HUES64 (cell line): ENCODE measurements around the gene PPARD.
"Not testable (repeated sequence)": the region's sequence is repeated elsewhere in the genome, so short reads cannot be mapped to it uniquely, and the experiment has no call there.

ENCODE experiments used
- H3K27ac ChIP-seq: 2 replicates; pipeline ENCODE4 v1.7.0; 2013; ENCODE audit warnings: low read depth, low read length, inconsistent platforms
- H3K27me3 ChIP-seq: 2 replicates; pipeline ENCODE4 v1.6.1; 2013; ENCODE audit warnings: mild to moderate bottlenecking, low read length; ENCODE audit not compliant: insufficient read depth
- H3K36me3 ChIP-seq: 2 replicates; pipeline ENCODE4 v1.6.1; 2013; ENCODE audit warnings: mild to moderate bottlenecking, low read length; ENCODE audit not compliant: insufficient read depth
- H3K4me1 ChIP-seq: 2 replicates; pipeline ENCODE4 v1.6.1; 2013; ENCODE audit warnings: mild to moderate bottlenecking, low read length, moderate library complexity; ENCODE audit not compliant: insufficient read depth
- H3K4me3 ChIP-seq: 2 replicates; pipeline ENCODE4 v1.5.1; 2013; ENCODE audit warnings: mild to moderate bottlenecking, low read length, moderate library complexity
- H3K9ac ChIP-seq: 2 replicates; pipeline ENCODE4 v1.6.1; 2013; ENCODE audit warnings: mild to moderate bottlenecking, low read depth, low read length
- H3K9me3 ChIP-seq: 2 replicates; pipeline ENCODE4 v1.6.1; 2013; ENCODE audit warnings: low read depth, low read length; ENCODE audit not compliant: insufficient read depth
- WGBS: fragments of 150-250, 120-280 bp; methylation state at CpG from one replicate; pipeline ENCODE4 v1.1.7; 2013; ENCODE audit warnings: missing lambda C conversion rate; 5-methylcytosine and 5-hydroxymethylcytosine counted together

PPARD gene

DNA sequence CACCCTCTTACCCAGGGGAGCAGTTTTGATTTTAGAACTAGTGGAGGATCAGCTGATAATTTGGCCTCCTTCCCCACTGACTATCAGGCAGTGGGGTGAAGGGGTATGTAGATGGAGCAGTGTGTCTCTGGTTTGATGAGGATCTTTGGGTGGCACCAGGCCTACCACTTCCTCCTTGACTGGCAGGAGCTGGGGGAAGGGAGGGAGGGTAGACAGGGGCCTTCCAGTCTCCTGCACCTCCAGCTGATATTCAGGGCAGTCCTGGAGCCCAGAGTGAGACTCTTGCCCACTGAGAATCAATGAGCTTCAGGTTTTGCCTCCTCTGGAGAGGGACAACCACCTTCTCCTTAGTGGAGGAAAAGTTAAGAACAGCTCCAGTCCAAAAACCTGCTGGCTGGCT lies 41.5 kb upstream of the PPARD start:
- Histone ChIP-seq H3K4me1 (peaks cover 21% of the 10 kb centered on the region), H3K9ac (no peak overlapping the region), H3K27ac (no peak overlapping the region), H3K4me3 (no peak overlapping the region), H3K9me3 (no peaks in the 10 kb centered on the region), H3K27me3 (no peaks in the 10 kb centered on the region), H3K36me3 (no peaks in the 10 kb centered on the region)

DNA sequence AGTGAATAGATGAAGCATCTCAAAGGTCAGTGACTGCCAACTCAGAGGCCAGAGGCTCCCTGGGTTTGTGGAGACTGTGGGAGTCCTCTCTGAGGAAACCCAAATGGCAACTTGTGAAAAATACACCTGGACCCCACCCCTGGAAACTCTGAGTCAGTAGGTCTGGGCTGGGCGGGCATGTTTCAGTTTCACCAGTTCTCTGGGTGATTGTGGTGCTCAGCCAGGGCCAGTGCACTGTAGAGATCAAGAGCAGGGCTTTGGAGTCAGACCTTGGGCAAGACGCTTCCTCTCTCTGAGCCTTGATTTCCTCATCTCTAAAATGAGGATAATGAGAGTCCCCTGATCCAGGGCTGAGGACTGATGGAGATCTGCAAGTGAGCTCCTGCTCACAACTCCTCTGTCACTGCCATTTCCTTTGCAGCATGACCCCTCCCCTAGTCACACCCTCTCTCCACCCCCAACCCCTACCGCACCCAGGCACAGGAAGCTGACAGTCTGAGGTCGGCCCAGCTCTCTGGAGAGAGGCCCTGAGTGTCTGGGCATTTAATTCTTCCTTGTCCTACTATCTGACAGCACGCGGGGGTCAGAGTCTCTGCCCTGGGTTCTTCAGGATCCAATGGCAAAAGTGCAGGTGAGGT lies 39.6 kb upstream of the PPARD start:
- no peaks in the 10 kb centered on the region for H3K27me3 ChIP-seq
- H3K4me3 ChIP-seq: no peak overlapping the region
- H3K4me1 ChIP-seq: peaks cover 16% of the 10 kb centered on the region
- 34% methylated on average over 6 of the region's 6 CpGs for WGBS
- no peaks in the 10 kb centered on the region for H3K36me3 ChIP-seq
- no peak overlapping the region for H3K27ac ChIP-seq
- no peaks in the 10 kb centered on the region for H3K9me3 ChIP-seq
- no peak overlapping the region for H3K9ac ChIP-seq

DNA sequence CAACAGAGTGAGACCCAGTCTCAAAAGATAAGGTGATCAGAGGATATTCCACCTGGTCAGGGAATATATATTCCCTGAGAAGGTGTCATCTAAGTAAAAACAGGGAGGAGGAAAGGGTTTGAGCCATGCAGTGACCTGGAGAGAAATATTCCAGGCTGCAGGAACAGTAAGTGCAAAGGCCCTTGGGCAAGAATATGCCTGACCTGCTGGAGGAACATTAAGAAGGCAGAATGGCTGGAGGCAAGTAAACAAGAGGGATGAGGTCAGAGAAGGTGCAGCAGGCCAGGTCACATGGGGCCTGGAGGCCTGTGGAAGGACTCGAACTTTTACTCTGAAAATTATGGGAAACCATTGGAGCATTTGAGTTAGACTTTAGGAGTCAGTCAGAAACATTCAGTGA lies 38.1 kb upstream of the PPARD start:
- Histone ChIP-seq H3K36me3 (no peaks in the 10 kb centered on the region), H3K4me1 (peaks cover 9% of the 10 kb centered on the region), H3K27ac (no peak overlapping the region), H3K9me3 (no peaks in the 10 kb centered on the region), H3K9ac (no peak overlapping the region), H3K27me3 (no peaks in the 10 kb centered on the region), H3K4me3 (no peak overlapping the region)
- 94% methylated on average over 1 of the region's 1 CpG for WGBS

DNA sequence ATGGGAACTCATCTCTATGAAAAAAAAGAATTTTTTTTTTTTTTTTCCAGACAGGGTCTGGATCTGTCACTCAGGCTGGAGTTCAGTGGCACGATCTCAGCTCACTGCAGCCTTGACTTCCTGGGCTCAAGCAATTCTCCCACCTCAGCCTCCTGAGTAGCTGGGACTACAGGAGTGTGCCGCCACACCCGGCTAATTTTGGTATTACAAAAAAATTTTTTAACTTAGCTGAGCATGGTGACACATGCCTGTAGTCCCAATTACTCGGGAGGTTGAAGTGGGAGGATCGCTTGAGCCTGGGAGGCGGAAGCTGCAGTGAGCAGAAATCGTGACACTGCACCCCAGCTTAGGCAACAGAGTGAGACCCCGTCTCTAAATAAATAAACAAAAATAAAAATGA lies 37.2 kb upstream of the PPARD start:
- WGBS: 93% methylated on average over 7 of the region's 8 CpGs
- Histone ChIP-seq H3K9me3 (no peaks in the 10 kb centered on the region), H3K27ac (no peak overlapping the region), H3K27me3 (no peaks in the 10 kb centered on the region), H3K4me1 (peaks cover 9% of the 10 kb centered on the region), H3K4me3 (no peak overlapping the region), H3K36me3 (no peaks in the 10 kb centered on the region), H3K9ac (no peak overlapping the region)

DNA sequence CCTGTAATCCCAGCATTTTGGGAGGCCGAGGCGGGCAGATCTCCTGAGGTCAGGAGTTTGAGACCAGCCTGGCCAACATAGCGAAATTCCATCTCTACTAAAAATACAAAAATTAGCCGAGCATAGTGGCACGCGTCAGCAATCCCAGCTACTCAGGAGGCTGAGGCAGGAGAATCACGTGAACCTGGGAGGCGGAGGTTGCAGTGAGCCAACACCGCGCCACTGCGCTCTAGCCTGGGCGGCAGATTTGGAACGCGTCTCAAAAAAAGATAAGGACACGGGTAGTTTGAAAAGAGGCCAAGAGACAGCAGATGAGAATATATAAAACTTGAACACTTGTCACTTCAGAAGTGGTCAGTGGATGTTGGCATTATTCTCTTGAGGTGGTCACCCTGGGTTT lies 35.2 kb upstream of the PPARD start:
- not testable (repeated sequence) for H3K9ac ChIP-seq, H3K4me1 ChIP-seq, H3K36me3 ChIP-seq, H3K9me3 ChIP-seq, H3K27me3 ChIP-seq, H3K27ac ChIP-seq, H3K4me3 ChIP-seq
- WGBS: 95% methylated on average over 15 of the region's 15 CpGs

DNA sequence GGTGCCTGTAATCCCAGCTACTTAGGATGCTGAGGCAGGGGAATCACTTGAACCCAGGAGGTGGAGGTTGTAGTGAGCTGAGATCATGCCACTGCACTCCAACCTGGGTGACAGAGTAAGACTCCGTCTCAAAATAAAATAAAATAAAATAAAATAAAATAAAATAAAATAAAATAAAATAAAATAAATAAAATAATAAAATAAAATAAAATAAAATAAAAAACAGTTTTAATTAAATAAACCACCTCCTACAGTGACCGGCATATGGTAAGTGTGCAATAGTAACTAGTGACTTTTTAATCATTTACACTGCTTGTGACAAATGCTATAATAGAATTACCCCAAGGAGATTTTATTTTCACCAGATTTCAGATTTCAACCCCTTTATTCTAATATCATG lies 33.8 kb upstream of the PPARD start:
- H3K9me3 ChIP-seq, H3K36me3 ChIP-seq, H3K27ac ChIP-seq, H3K4me1 ChIP-seq, H3K4me3 ChIP-seq, H3K9ac ChIP-seq, H3K27me3 ChIP-seq: not testable (repeated sequence)
- WGBS: no CpG with 5 or more reads among the region's 2 CpGs

DNA sequence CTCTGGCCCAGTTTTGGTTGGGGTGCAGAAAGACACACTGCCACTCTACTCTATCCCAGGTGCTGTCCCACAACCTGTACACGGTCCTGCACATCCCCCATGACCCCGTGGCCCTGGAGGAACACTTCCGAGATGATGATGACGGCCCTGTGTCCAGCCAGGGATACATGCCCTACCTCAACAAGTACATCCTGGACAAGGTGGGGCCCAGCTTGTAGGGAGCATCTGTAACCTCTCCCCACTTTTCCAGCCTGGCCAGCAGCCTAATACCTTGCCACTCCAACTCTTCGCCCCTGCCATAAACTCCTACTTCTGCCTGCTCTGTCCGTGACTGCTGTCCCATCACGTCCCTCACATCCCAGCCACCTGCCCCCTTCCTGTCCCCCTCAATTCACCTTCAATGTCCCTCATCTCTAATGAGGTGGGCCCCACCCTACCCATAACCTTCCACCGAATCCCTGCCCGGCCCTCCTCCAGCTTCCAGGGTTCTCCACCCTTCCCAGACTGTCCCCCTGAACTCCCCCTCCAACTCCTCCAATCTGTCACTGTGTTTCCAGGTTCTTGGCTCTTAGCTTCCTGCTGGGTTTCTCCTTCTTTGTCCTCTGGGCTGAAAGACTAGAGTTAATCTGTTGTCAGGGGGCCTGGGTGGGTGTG lies 32.6 kb upstream of the PPARD start:
- Histone ChIP-seq H3K4me3 (no peak overlapping the region), H3K36me3 (no peaks in the 10 kb centered on the region), H3K27me3 (no peaks in the 10 kb centered on the region), H3K9me3 (no peaks in the 10 kb centered on the region), H3K27ac (no peak overlapping the region), H3K9ac (no peak overlapping the region), H3K4me1 (no peaks in the 10 kb centered on the region)
- WGBS: 93% methylated on average over 9 of the region's 9 CpGs

DNA sequence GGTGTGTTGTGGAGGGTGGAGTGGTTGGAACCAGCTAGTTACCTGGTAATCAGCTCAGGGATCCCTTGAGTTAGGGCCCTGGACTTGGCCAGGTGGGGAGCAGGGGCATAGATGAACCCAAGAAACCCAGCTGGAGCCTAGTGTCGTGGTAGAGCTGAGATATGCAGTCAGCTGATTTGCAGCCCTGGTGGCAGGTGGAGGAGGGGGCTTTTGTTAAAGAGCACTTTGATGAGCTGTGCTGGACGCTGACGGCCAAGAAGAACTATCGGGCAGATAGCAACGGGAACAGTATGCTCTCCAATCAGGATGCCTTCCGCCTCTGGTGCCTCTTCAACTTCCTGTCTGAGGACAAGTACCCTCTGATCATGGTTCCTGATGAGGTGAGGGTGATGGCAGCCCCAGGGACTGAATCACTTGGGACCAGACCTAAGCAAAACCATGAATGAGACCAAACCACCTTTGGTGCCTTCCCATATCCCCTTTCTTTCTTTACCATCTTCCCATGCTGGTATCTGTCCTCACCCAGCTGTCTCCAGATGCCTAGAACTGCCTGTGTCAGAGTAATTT lies 32.0 kb upstream of the PPARD start:
- 0 out of 2 replicates have a peak, but pooled peaks cover 3% of the 10 kb centered on the region for H3K27me3 ChIP-seq
- H3K9me3 ChIP-seq: no peaks in the 10 kb centered on the region
- no peaks in the 10 kb centered on the region for H3K36me3 ChIP-seq
- H3K4me1 ChIP-seq: no peaks in the 10 kb centered on the region
- H3K27ac ChIP-seq: no peak overlapping the region
- 87% methylated on average over 6 of the region's 6 CpGs for WGBS
- no peak overlapping the region for H3K4me3 ChIP-seq
- H3K9ac ChIP-seq: no peak overlapping the region

DNA sequence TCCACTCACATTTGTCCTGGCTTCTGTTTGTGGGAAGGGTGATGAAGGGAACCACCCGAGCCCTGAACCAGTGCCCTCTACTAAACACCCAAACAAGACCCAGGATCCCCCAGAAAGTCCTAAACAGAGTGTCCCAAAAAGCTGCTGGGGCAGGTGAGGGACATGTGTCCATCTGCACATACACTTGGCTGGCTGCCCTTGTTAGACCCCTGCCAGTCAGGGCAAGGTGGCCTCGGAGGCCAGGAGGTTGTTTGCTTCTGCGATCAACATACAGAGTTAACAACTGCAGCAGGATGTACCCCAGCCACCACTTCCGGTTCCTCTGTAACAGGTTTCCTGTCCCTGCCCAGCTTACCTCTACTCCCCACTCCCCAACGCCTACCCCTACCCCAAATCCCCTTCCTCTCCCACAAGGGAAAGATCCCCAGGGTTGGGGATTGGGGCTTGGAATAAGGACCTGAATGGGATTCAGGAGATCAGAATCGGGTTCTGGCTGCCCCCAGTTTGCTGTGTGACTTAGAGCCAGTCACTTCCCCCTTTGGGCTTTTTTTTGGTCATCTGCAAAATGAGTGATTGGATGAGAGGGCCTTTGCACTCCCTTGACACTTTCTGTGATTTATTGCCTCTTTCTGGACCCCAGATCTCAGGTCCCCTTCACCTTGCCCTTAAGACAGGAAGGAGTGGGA lies 30.8 kb upstream of the PPARD start:
- WGBS: 89% methylated on average over 4 of the region's 6 CpGs
- H3K27me3 ChIP-seq: peaks cover 7% of the 10 kb centered on the region

DNA sequence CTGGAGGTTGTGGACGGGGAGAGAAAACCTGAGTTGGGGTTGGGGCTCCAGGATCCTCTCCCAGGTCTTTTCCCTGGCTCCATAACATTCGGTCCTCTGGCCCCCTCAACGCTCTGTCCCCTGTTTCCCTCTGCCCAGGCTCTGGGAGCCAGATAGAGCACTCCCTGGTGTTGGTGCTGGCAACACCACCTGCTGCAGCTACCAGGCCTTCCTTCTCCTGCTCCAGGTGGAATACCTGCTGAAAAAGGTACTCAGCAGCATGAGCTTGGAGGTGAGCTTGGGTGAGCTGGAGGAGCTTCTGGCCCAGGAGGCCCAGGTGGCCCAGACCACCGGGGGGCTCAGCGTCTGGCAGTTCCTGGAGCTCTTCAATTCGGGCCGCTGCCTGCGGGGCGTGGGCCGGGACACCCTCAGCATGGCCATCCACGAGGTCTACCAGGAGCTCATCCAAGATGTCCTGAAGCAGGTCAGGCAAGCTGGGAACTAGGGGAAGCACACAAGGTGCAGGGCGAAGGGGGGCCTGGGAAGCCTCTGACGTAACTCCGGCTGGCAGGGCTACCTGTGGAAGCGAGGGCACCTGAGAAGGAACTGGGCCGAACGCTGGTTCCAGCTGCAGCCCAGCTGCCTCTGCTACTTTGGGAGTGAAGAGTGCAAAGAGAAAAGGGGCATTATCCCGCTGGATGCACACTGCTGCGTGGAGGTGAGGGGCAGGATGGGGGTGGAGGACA lies 30.1 kb upstream of the PPARD start:
- no peak overlapping the region for H3K4me3 ChIP-seq
- no peaks in the 10 kb centered on the region for H3K9me3 ChIP-seq
- 92% methylated on average over 19 of the region's 19 CpGs for WGBS
- no peak overlapping the region for H3K27ac ChIP-seq
- no peaks in the 10 kb centered on the region for H3K4me1 ChIP-seq
- H3K27me3 ChIP-seq: peaks cover 15% of the 10 kb centered on the region
- H3K9ac ChIP-seq: no peak overlapping the region
- H3K36me3 ChIP-seq: no peaks in the 10 kb centered on the region

More for the DNA sequence above, 30.8 kb upstream of the PPARD start:
- H3K9ac ChIP-seq: no peak overlapping the region
- H3K4me1 ChIP-seq: no peaks in the 10 kb centered on the region
- H3K36me3 ChIP-seq: no peaks in the 10 kb centered on the region
- no peaks in the 10 kb centered on the region for H3K9me3 ChIP-seq
- H3K4me3 ChIP-seq: no peak overlapping the region
- H3K27ac ChIP-seq: no peak overlapping the region

DNA sequence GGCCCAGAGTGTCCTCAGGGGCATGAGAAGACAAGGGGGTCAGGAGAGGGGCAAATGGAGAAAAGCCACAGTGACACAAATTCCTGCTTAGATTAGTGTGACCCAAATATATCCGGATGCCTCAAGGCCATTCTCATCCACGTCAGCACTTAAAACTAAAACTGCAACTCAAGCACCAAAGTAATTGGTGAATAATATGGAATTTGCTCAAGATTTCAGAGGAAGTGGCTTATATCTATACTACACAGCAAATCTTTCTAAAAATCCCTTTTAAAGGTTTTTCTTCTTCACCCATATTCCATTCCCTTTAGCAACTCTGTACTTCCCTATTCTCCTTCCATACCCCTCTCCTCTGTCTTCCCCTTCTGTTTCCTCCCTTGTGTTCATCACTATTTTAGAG lies 29.6 kb upstream of the PPARD start:
- Histone ChIP-seq H3K27me3 (peaks cover 20% of the 10 kb centered on the region), H3K9me3 (no peaks in the 10 kb centered on the region), H3K4me3 (no peak overlapping the region), H3K27ac (no peak overlapping the region), H3K4me1 (no peaks in the 10 kb centered on the region), H3K9ac (no peak overlapping the region), H3K36me3 (no peaks in the 10 kb centered on the region)
- WGBS: 0% methylated on average over 1 of the region's 2 CpGs
